ENCODE data around the gene ADRA2B.

DNA sequence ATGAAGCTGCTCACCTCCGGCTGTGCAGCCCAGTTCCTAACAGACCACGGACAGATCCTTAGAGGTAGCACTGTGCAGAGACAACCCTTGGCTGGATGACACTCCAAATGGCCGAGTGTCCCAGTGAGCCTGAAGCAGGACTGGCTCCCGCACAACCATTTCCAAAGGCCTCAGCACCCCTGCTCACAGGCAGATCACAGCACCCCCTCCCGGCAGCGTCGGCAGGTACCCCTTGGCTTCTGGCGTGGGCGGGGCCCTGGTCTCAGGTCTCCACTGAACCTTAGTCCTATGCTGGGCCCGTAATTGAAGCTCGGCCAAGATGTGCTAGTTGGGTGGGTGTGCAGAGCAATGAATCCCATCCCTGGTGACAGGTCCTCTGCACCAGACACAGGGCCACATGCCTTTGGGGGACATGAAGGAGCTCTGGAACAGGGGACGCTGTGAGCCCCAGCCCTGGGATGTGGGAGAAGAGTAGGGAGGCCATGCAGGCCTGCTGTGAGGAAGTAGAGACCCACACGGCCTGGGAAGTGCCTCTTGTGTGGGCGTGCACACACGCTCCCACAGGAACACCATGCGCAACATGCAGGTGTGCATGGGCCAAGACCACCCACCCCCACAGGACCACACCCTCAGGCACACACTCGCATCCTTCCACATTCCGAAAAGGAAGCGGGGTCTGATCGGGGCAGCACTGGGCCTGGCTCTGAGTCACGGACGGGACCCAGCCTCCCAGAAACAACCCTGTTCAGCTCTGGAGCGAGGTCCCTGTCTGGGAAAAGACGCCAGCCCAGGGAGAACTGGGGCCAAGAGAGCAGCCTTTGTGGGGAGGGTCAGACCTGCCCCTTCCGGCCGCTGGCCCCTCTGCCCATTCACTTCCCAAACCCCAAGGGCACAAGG, 26.1 kb upstream of the ADRA2B start:
- TF ChIP-seq CTCF (conservative IDR thresholded peaks at IDR 0.05; ENCODE audit: low read length), result no peak
- TF ChIP-seq EZH2phosphoT487 (IDR thresholded peaks at IDR 0.05; ENCODE audit: borderline replicate concordance), result no peak
